Testis (tissue), 2 donors: ENCODE measurements around the gene ARHGAP25.

Experiments used
- CTCF ChIP-seq, 3 experiments: fragments of 450-650 bp in 2 of 3; fragments of 200-600 bp in 1 of 3; sonication (generic) in 1 of 3; IDR thresholded peaks; one replicate each; pipeline ENCODE4 v1.5.1; 2016 to 2019; ENCODE audit warnings: antibody characterized with exemption in 3 of 3, mild to moderate bottlenecking in 2 of 3, moderate library complexity in 1 of 3
- POLR2A ChIP-seq: fragments of 450-650 bp; IDR thresholded peaks from one replicate; pipeline ENCODE4 v1.6.1; 2017; ENCODE audit warnings: antibody characterized with exemption, mild to moderate bottlenecking, moderate library complexity

GRCh38 chr2:68770271-68771111 is 35.9 kb downstream of the ARHGAP25 start:
- TF ChIP-seq CTCF (IDR thresholded peaks at IDR 0.05) (no peak), POLR2A (no peak)
